HCT116 (cell line): ENCODE results near the gene CPLX4.

Experiments
- CBX3 ChIP-seq: IDR thresholded peaks from 2 replicates; pipeline ENCODE4 v1.6.1; 2012; ENCODE audit warnings: low read depth
- CEBPB ChIP-seq: IDR thresholded peaks from 2 replicates; pipeline ENCODE4 v1.6.1; 2012; ENCODE audit warnings: low read depth
- EZH2 ChIP-seq: fragments of 200-600 bp; sonication (generic); IDR thresholded peaks from 2 replicates; pipeline ENCODE4 v1.6.1; 2017; ENCODE audit warnings: antibody characterized with exemption, mixed run types
- EZH2phosphoT487 ChIP-seq: fragments of 200-600 bp; IDR thresholded peaks from 2 replicates; pipeline ENCODE4 v1.6.1; 2018; ENCODE audit warnings: antibody characterized with exemption, borderline replicate concordance
- RAD21 ChIP-seq: IDR thresholded peaks from 2 replicates; pipeline ENCODE4 v1.6.1; 2012; ENCODE audit warnings: low read depth, mild to moderate bottlenecking
- REST ChIP-seq: IDR thresholded peaks from 2 replicates; pipeline ENCODE4 v1.6.1; 2012; ENCODE audit warnings: low read depth
- ZBTB33 ChIP-seq: IDR thresholded peaks from 2 replicates; pipeline ENCODE4 v1.6.1; 2011; ENCODE audit warnings: mild to moderate bottlenecking, low read length, moderate library complexity; ENCODE audit not compliant: insufficient replicate concordance; ENCODE audit errors: extremely low read depth
- TF ChIP-seq, protein P1 (sequence below), 3 experiments: fragments of 200-600 bp in 1 of 3; sonication (generic) in 1 of 3; IDR thresholded peaks in 2 of 3; conservative IDR thresholded peaks in 1 of 3; 2 replicates each; pipeline ENCODE4 v1.5.1; 2012 to 2017; ENCODE audit warnings: low read depth in 2 of 3, low read length in 2 of 3, antibody characterized with exemption in 1 of 3, borderline replicate concordance in 1 of 3, control low read depth in 1 of 3, mild to moderate bottlenecking in 1 of 3, mixed read lengths in 1 of 3, mixed run types in 1 of 3, moderate library complexity in 1 of 3; ENCODE audit not compliant: insufficient read depth in 1 of 3

GRCh38 chr18:59279722-59280121, 38.7 kb downstream of the CPLX4 start:
- TF ChIP-seq REST (no peak), ZBTB33 (no peak), RAD21 (no peak), CEBPB (no peak), EZH2phosphoT487 (no peak), CBX3 (no peak), EZH2 (no peak)
- TF ChIP-seq, protein P1, sequence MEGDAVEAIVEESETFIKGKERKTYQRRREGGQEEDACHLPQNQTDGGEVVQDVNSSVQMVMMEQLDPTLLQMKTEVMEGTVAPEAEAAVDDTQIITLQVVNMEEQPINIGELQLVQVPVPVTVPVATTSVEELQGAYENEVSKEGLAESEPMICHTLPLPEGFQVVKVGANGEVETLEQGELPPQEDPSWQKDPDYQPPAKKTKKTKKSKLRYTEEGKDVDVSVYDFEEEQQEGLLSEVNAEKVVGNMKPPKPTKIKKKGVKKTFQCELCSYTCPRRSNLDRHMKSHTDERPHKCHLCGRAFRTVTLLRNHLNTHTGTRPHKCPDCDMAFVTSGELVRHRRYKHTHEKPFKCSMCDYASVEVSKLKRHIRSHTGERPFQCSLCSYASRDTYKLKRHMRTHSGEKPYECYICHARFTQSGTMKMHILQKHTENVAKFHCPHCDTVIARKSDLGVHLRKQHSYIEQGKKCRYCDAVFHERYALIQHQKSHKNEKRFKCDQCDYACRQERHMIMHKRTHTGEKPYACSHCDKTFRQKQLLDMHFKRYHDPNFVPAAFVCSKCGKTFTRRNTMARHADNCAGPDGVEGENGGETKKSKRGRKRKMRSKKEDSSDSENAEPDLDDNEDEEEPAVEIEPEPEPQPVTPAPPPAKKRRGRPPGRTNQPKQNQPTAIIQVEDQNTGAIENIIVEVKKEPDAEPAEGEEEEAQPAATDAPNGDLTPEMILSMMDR (IDR thresholded peaks at IDR 0.05 in 2 of 3, conservative IDR thresholded peaks at IDR 0.05 in 1 of 3; ENCODE audit: borderline replicate concordance in 1 of 3, insufficient read depth in 1 of 3, low read depth in 2 of 3, low read length in 2 of 3) = no peak
